Erythroblast (primary cell): ENCODE data around the gene ZKSCAN5.
"Not testable (repeated sequence)": the region's sequence is repeated elsewhere in the genome, so short reads cannot be mapped to it uniquely, and the experiment has no call there.

Experiments used
- DNase-seq, 2 experiments: peaks; one replicate each; lab custom pipeline; 2025; lab: John Stamatoyannopoulos, UW
- GATA1 ChIP-seq: IDR thresholded peaks from 2 replicates; pipeline ENCODE4 v1.6.1; 2011; ENCODE audit warnings: low read depth, mild to moderate bottlenecking, control low read depth, low read length, moderate library complexity
- POLR2A ChIP-seq: IDR thresholded peaks from 2 replicates; pipeline ENCODE4 v1.6.1; 2011; ENCODE audit warnings: mild to moderate bottlenecking, low read length

The ZKSCAN5 gene

DNA sequence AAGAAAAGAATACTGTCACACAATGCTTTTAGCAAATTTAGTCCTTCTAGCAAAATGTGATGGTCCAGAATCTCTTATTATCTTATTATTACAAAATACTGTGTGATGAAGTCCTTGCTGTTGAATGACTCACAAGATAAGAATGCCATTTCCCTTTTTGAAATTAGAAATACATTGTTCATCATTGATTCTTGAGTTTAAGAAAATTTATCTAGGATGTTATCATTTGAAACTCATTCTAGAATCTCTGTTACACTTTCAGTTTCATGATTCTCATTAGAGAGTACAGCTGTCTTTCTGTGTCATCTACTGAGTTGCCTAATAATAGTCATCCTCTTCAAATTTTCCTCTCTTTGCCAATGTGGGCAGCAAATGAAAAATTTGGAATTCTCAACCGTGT, 9.6 kb downstream of the ZKSCAN5 start:
- no peak for DNase-seq
- TF ChIP-seq POLR2A (no peak), GATA1 (no peak)

DNA sequence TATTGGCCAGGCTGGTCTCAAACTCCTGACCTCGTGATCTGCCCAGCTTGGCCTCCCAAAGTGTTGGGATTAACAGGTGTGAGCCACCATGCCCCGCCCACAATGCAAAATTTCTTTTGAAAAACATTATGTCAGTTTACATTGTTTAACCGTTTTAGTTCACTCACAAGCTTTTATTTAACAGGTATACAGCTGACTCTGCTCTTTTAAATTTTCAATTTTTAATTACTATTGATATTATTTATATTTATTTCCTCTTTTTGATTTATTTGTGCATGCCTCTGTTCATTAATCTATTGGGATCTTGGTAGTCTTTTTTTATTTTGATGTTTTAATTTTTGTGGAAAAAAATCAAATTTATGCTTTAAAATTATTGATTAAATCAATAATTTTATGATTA, 16.9 kb downstream of the ZKSCAN5 start:
- TF ChIP-seq GATA1 (no peak), POLR2A (no peak)
- DNase-seq = no peak

DNA sequence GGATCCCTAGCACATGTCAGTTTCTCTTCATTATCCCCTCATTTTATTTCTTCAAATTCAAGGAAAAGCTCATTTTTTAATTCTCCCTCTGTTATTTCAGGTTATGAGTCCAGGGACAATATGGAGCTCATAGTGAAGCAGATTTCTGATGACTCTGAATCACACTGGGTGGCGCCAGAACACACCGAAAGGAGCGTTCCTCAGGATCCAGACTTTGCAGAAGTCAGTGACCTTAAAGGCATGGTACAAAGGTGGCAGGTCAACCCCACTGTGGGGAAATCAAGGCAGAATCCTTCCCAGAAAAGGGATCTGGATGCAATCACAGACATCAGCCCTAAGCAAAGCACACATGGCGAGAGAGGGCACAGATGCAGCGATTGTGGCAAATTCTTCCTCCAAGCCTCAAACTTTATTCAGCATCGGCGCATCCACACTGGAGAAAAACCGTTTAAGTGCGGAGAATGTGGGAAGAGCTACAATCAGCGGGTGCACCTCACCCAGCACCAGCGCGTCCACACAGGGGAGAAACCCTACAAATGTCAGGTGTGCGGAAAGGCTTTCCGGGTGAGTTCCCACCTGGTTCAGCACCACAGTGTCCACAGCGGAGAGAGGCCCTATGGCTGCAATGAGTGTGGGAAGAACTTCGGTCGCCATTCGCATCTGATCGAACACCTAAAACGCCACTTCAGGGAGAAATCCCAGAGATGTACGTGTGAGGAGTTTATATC, 21.4 kb downstream of the ZKSCAN5 start:
- DNase-seq = peak; percentile 35 to 67
- no peak for TF ChIP-seq POLR2A
- TF ChIP-seq GATA1 = no peak

DNA sequence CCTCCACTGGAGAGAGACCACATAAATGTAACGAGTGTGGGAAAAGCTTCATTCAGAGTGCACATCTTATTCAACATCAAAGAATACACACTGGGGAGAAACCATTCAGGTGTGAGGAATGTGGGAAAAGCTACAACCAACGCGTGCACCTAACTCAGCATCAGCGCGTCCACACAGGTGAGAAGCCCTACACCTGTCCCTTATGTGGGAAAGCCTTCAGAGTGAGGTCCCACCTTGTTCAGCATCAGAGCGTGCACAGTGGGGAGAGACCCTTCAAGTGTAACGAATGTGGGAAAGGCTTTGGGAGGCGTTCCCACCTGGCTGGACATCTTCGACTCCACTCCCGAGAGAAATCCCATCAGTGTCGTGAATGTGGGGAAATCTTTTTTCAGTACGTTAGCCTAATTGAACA, 26.9 kb downstream of the ZKSCAN5 start:
- TF ChIP-seq GATA1 (no peak), POLR2A (no peak)
- DNase-seq = peak; percentile 20 to 27

DNA sequence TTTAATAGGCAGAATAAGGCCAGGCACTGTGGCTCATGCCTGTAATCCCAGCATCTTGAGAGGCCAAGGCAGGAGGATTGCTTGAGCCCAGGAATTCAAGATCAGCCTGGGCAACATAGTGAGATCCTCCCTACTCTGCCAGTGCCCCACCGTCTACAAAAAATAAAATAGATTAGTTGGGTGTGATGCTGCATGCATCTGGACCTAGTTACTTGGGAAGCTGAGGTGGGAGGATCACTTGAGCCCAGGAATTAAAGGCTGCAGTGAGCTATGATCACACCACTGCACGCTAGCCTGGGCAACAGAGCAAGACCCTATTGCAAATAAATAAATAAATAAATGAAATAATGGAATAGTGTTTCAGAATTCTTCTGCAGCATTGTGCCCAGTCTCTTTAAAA, 31.2 kb downstream of the ZKSCAN5 start:
- DNase-seq = no peak

DNA sequence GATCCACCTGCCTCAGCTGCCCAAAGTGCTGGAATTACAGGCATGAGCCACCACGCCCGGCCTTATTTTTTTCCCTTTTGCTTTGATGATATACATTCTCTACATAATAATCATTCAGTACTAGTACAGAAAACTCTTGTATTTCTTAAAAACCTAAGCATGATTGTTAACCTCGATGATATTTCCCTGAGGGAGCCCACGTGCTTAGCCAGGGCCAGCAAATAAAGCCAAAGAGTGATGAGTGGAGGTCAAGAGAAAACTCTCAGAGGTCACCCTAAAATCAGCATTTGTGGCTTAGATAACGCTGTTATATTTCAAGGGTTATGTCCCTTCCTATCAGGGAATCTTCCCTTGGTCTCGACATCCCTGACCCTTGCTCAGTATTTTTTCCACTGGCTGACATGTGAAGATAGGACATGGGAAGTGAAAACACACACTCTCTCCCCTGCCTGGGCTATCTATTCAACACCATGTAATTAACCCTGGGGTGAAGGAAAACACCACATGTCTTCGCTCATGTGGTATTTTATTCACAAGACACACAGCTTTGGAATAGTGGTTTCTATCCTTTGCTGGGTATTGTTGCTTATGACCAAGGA, 34.9 kb downstream of the ZKSCAN5 start:
- no peak for TF ChIP-seq GATA1
- no peak for TF ChIP-seq POLR2A
- no peak for DNase-seq

More for the DNA sequence above, 31.2 kb downstream of the ZKSCAN5 start:
- TF ChIP-seq GATA1 = no peak
- no peak for TF ChIP-seq POLR2A

- no peak for DNase-seq
- TF ChIP-seq POLR2A = no peak
Measured at GRCh38 chr7:99540542-99540941, 36.1 kb downstream of the ZKSCAN5 start.

DNA sequence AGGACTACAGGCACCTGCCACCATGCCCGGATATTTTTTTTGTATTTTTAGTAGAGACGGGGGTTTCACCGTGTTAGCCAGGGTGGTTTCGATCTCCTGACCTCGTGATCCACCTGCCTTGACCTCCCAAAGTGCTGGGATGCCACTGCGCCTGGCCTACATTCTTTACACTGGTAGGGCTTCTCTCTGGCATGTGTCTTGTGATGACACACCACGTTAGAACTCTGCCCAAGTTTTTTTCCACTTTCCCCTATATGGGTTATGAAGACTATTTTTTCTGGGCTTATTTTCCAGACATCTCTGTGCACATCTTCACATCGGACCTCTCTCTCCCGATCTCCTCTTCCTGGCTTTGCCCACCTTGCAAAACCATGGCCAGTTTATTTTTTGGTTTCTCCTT, 36.8 kb downstream of the ZKSCAN5 start:
- TF ChIP-seq POLR2A (no peak), GATA1 (no peak)
- no peak for DNase-seq

DNA sequence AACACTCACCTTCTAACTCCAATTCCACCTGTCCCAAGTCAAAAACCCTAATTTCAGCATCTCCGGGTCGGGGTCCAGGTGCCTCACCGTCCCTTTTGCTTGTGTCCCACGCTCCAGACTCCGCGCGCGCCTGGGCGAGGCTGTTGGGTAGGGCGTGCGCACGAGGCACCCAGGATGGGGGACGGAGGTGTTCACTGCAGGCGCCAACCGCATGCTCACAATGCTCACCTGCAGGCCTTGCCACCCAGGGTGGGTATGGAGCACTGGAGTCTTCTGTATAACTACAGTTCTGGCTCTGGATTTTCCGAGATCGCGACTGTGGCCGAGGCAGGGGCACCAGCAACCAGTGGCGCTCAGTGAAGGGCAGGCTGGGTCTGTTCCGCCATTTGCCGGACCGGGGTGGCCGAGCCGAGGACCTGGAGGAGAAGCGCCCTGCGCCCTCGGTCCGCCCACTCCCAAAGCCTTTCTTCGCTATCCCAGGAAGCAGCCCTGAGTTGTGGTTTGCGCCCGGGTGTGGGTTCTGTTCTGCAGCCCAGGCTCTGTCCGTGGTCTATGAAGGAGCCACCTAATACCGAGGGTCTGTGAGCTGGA, 38.7 kb downstream of the ZKSCAN5 start:
- no peak for DNase-seq
- no peak for TF ChIP-seq POLR2A
- TF ChIP-seq GATA1 = no peak

DNA sequence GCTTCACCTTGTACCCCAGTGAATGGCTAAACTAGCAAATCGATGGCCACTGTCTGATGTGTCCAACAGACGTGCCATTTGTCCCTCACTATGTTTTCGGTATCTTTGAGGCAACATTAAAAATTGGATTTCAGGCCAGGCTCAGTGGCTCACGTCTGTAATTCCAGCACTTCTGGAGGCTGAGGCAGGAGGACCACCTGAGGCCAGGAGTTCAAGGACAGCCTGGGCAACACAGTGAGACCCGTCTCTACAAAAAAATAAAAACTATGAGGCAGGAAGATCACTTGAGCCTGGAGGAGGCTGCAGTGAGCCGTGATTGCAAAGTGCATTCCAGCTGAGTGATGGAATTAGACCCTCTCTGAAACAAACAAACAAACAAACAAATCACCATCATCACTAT, 39.5 kb downstream of the ZKSCAN5 start:
- TF ChIP-seq GATA1 (no peak), POLR2A (no peak)
- DNase-seq = no peak

GRCh38 chr7:99545308-99545707, 40.8 kb downstream of the ZKSCAN5 start:
- DNase-seq = not testable (repeated sequence)

- DNase-seq = not testable (repeated sequence)
Measured at GRCh38 chr7:99549545-99549944, 45.1 kb downstream of the ZKSCAN5 start.

DNA sequence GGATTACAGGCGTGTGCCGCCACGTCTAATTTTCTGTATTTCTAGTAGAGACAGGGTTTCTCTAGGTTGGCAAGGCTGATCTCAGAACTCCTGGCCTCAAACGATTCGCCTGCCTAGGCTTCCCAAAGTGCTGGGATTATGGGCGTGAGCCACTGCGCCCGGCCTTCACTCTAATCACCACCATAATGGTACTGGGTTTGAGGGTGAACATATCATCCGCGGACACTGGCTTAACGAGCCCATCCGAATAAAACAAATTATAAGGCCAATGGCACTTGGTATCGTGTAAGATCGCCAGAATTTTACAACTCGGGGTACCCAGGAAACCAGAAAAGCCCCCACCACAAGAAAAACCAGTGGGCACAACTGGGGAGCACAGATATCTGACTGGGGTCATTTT, 46.9 kb downstream of the ZKSCAN5 start:
- no peak for TF ChIP-seq GATA1
- no peak for TF ChIP-seq POLR2A
- peak; percentile 35 to 42 for DNase-seq

GRCh38 chr7:99551767-99552463, 47.5 kb downstream of the ZKSCAN5 start, which contains the start of gene FAM200A:
FAM200A (minus strand) TSS chr7:99552114; CDS start chr7:99548407, 3,707 bp downstream.
- DNase-seq = peak; percentile 93

More at GRCh38 chr7:99551767-99552463, 47.5 kb downstream of the ZKSCAN5 start, which contains the start of gene FAM200A:
- TF ChIP-seq GATA1 (no peak), POLR2A (peak; percentile 95)
